OCI-M1 (cell line): ENCODE measurements around the gene STMP1.

ENCODE experiments used
- DNase-seq: peaks from one replicate; lab custom pipeline; 2025; lab: John Stamatoyannopoulos, UW

The STMP1 gene

GRCh38 chr7:135719688-135720087 is 57.4 kb downstream of the STMP1 start:
- DNase-seq: peak; percentile 3

GRCh38 chr7:135721198-135721820 is 59.0 kb downstream of the STMP1 start:
- DNase-seq: no peak

- peak; percentile 14 for DNase-seq
Measured at GRCh38 chr7:135723411-135723810, 61.1 kb downstream of the STMP1 start.
